Transverse colon (tissue), 4 donors: ENCODE results near the gene AOAH. TPM values are rescaled to one million over a fixed set of nuclear protein-coding genes. Genes with fewer than 3 reads are reported as not detected.

Experiments
- DNase-seq: peaks from one replicate; pipeline ENCODE4 v3.0.0-alpha.2; 2019
- H3K27ac ChIP-seq, 4 donors: fragments of 200-600 bp; sonication (generic); 2 replicates each; pipeline ENCODE4 v1.5.1; 2016 to 2018; ENCODE audit warnings: inconsistent platforms in 4 of 4
- H3K27me3 ChIP-seq: fragments of 200-600 bp; sonication (generic); 2 replicates; pipeline ENCODE4 v1.5.1; 2017; ENCODE audit warnings: inconsistent platforms
- H3K36me3 ChIP-seq, 4 donors: fragments of 200-600 bp; sonication (generic); 2 replicates each; pipeline ENCODE4 v1.5.1; 2017 to 2019; ENCODE audit warnings: inconsistent platforms in 4 of 4
- H3K4me1 ChIP-seq, 4 donors: fragments of 200-600 bp; sonication (generic); 2 replicates each; pipeline ENCODE4 v1.5.1; 2017 to 2020; ENCODE audit warnings: inconsistent platforms in 4 of 4
- H3K4me3 ChIP-seq, 4 donors: fragments of 200-600 bp; sonication (generic); 1 replicate in 1 of 4; 2 replicates in 3 of 4; pipeline versions ENCODE4 v1.5.1 to v1.6.1; 2017 to 2019; ENCODE audit warnings: inconsistent platforms in 4 of 4
- H3K9me3 ChIP-seq, 2 donors: fragments of 200-600 bp; sonication (generic); 2 replicates each; pipeline ENCODE4 v1.5.1; 2017 to 2019; ENCODE audit warnings: inconsistent platforms in 2 of 2
- EP300 ChIP-seq: sonication (generic); formaldehyde crosslinking; IDR thresholded peaks from one replicate; pipeline ENCODE4 v1.6.1; 2017; ENCODE audit warnings: antibody characterized with exemption, low read depth
- POLR2A ChIP-seq: fragments of 450-650 bp; IDR thresholded peaks from one replicate; pipeline ENCODE4 v1.6.1; 2016; ENCODE audit warnings: antibody characterized with exemption, mild to moderate bottlenecking, moderate library complexity
- POLR2AphosphoS5 ChIP-seq, 3 donors: sonication (generic); formaldehyde crosslinking; IDR thresholded peaks; one replicate each; pipeline ENCODE4 v1.6.1; 2016; ENCODE audit warnings: antibody characterized with exemption in 3 of 3
- WGBS, 2 donors: methylation state at CpG; one replicate each; pipeline ENCODE4 v1.1.5; 2018; ENCODE audit warnings: low coverage in 1 of 2; 5-methylcytosine and 5-hydroxymethylcytosine counted together
- in situ Hi-C, 4 donors: fragments of 200-750 bp; cut with MboI; loops; one replicate each; pipeline versions ENCODE4 v1.15.0 to v1.15.1; 2017; ENCODE audit warnings: low sequenced_read_pairs in 3 of 4, low pct_ligation_motif_present in 1 of 4, low pct_unique_long_range_greater_than_20kb in 1 of 4
- intact Hi-C: fragments of 100-400 bp; cut with DNase I; formaldehyde crosslinking; loops from one replicate; pipeline ENCODE4 v1.15.1; 2023; ENCODE audit warnings: low total_unique reads
- total RNA-seq, 4 donors: library from RNA; depleted of rRNA; stranded (reverse); fragments of >200 nt; gene quantifications; one replicate each; pipeline ENCODE4 v1.1.0, GENCODE V29; 2016
- TF ChIP-seq, protein P1 (sequence below), 5 experiments: fragments of 200-600 bp in 3 of 5; fragments of 450-650 bp in 2 of 5; sonication (generic) in 3 of 5; IDR thresholded peaks; 1 replicate in 2 of 5; 2 replicates in 3 of 5; pipeline ENCODE4 v1.5.1; 2016 to 2017; ENCODE audit warnings: antibody characterized with exemption in 5 of 5, inconsistent platforms in 3 of 5, mild to moderate bottlenecking in 2 of 5, moderate library complexity in 1 of 5

The AOAH gene
- total RNA-seq, 4 donors from 2014 or later = 82.8 to 139 (median 102) TPM

DNA sequence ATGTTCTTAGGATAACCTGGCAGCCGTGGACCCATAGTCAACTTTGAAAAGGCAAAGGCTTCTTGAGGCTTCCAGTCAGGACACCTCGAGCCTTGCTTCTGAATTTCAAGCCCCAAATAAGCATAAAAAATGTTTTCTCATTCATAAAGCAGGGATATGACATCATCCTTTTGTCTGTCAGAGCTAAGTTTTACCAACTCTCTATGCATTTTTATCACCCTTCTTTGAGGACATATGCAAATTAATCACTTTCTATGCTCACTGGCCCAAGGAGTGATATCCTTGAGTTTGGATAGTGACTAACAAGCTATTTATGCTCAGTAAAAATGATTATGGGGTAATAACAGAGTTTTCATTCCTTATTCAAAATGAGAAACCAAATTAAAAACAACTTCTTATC lies 175.3 kb downstream of the AOAH start:
- WGBS, 2 donors = 55 to 81% methylated on average over 2 of the region's 2 CpGs
- no peaks in the 10 kb centered on the region for H3K4me1 ChIP-seq
- no peaks in the 10 kb centered on the region for H3K27me3 ChIP-seq
- in situ Hi-C loops (no loop called here), intact Hi-C loops (no loop called here)
- DNase-seq = no peak
- H3K27ac ChIP-seq = no peak overlapping the region
- no peaks in the 10 kb centered on the region for H3K36me3 ChIP-seq
- no peaks in the 10 kb centered on the region for H3K9me3 ChIP-seq
- TF ChIP-seq EP300 = no peak
- TF ChIP-seq POLR2A = no peak
- TF ChIP-seq, protein P1, sequence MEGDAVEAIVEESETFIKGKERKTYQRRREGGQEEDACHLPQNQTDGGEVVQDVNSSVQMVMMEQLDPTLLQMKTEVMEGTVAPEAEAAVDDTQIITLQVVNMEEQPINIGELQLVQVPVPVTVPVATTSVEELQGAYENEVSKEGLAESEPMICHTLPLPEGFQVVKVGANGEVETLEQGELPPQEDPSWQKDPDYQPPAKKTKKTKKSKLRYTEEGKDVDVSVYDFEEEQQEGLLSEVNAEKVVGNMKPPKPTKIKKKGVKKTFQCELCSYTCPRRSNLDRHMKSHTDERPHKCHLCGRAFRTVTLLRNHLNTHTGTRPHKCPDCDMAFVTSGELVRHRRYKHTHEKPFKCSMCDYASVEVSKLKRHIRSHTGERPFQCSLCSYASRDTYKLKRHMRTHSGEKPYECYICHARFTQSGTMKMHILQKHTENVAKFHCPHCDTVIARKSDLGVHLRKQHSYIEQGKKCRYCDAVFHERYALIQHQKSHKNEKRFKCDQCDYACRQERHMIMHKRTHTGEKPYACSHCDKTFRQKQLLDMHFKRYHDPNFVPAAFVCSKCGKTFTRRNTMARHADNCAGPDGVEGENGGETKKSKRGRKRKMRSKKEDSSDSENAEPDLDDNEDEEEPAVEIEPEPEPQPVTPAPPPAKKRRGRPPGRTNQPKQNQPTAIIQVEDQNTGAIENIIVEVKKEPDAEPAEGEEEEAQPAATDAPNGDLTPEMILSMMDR (IDR thresholded peaks at IDR 0.05) = no peak
- TF ChIP-seq POLR2AphosphoS5 (IDR thresholded peaks at IDR 0.05) = no peak
- H3K4me3 ChIP-seq = no peak overlapping the region

DNA sequence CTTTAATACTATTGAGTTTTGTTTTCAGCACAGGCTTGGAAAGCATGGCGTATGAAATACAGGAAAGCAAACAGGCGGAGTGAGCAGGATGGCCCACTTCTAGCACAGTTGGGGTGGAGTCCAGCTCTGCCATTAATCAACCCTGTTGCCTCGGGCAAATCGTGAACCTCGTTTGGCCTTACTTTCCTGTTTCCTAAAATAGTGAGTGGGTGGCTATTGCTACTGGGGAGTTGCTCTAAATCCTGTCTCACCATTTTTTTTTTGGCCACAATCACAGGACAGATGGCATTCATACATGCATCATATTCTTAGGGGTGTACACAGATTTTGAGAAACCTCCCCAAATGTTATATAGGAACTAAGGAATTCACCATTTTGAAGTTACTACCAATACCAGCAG lies 176.9 kb downstream of the AOAH start:
- TF ChIP-seq, protein P1 (IDR thresholded peaks at IDR 0.05) = no peak
- no peak for TF ChIP-seq EP300
- TF ChIP-seq POLR2AphosphoS5 (IDR thresholded peaks at IDR 0.05) = no peak
- TF ChIP-seq POLR2A = no peak
- no peak overlapping the region for H3K27ac ChIP-seq
- H3K4me1 ChIP-seq = no peaks in the 10 kb centered on the region
- no peaks in the 10 kb centered on the region for H3K36me3 ChIP-seq
- intact Hi-C loops (no loop called here), in situ Hi-C loops (no loop called here)
- H3K4me3 ChIP-seq = no peak overlapping the region
- no peaks in the 10 kb centered on the region for H3K27me3 ChIP-seq
- no peaks in the 10 kb centered on the region for H3K9me3 ChIP-seq
- DNase-seq = no peak
- 61% methylated on average over 5 of the region's 5 CpGs; no CpG with 5 or more reads in 1 of the 2 donors for WGBS, 2 donors

DNA sequence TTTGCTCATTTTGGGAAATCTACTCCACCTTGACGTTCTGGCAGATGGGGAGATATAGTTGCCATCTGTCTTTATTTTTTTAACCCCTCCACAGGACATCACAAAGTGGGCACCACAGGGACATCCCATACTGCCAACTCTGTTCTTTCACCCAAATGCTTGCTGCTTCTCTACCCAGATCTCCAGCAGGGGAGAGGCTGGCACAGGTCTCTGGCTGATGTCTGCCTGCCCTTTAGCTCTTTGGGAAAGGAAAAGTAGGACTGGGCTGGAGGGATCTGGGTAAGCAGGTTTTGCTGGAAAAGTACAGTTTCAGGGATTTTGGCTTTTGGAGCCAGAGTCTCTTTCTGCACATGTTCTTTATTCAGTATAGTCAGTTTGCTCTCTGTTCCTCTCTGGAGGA lies 178.0 kb downstream of the AOAH start:
- WGBS, 2 donors = 57 to 61% methylated on average over 1 of the region's 1 CpG
- no peak overlapping the region for H3K4me3 ChIP-seq
- H3K9me3 ChIP-seq = no peaks in the 10 kb centered on the region
- no peaks in the 10 kb centered on the region for H3K27me3 ChIP-seq
- in situ Hi-C loops = no loop called here
- intact Hi-C loops = no loop called here
- no peak for DNase-seq
- no peak overlapping the region for H3K27ac ChIP-seq
- TF ChIP-seq POLR2A = no peak
- TF ChIP-seq, protein P1 (IDR thresholded peaks at IDR 0.05) = no peak
- TF ChIP-seq EP300 = no peak
- TF ChIP-seq POLR2AphosphoS5 (IDR thresholded peaks at IDR 0.05) = no peak
- H3K36me3 ChIP-seq = no peaks in the 10 kb centered on the region
- no peaks in the 10 kb centered on the region for H3K4me1 ChIP-seq

DNA sequence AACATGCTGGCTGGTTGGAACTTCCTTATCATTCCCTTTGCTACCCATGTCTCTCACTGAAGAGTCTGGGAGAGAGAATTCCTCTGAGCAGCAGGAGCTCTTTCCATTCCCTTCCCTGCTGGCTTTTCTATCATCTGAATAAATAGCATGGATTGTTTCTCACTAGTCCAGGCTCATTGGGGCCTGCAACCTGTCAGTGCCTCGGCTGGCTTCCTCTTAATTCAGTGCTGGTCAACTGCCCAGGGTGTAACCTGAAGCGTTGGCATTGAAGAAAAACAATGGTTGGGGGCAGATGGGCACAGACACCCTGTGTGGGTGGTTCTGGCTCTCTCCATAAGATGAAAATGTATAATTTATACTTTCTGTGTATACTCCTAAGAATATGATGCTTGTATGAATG lies 179.0 kb downstream of the AOAH start:
- Histone ChIP-seq H3K27me3 (no peaks in the 10 kb centered on the region), H3K4me1 (no peaks in the 10 kb centered on the region), H3K4me3 (no peak overlapping the region), H3K36me3 (no peaks in the 10 kb centered on the region), H3K27ac (no peak overlapping the region), H3K9me3 (no peaks in the 10 kb centered on the region)
- no peak for DNase-seq
- in situ Hi-C loops = no loop called here
- intact Hi-C loops = no loop called here
- no peak for TF ChIP-seq POLR2AphosphoS5 (IDR thresholded peaks at IDR 0.05)
- TF ChIP-seq POLR2A = no peak
- TF ChIP-seq, protein P1 (IDR thresholded peaks at IDR 0.05) = no peak
- TF ChIP-seq EP300 = no peak
- WGBS, 2 donors = 77% methylated on average over 2 of the region's 2 CpGs; no CpG with 5 or more reads in 1 of the 2 donors
